Measurements from ENCODE around the gene KBTBD4.

- TF ChIP-seq, protein P1, sequence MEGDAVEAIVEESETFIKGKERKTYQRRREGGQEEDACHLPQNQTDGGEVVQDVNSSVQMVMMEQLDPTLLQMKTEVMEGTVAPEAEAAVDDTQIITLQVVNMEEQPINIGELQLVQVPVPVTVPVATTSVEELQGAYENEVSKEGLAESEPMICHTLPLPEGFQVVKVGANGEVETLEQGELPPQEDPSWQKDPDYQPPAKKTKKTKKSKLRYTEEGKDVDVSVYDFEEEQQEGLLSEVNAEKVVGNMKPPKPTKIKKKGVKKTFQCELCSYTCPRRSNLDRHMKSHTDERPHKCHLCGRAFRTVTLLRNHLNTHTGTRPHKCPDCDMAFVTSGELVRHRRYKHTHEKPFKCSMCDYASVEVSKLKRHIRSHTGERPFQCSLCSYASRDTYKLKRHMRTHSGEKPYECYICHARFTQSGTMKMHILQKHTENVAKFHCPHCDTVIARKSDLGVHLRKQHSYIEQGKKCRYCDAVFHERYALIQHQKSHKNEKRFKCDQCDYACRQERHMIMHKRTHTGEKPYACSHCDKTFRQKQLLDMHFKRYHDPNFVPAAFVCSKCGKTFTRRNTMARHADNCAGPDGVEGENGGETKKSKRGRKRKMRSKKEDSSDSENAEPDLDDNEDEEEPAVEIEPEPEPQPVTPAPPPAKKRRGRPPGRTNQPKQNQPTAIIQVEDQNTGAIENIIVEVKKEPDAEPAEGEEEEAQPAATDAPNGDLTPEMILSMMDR (IDR thresholded peaks at IDR 0.05 in 4 of 5, conservative IDR thresholded peaks at IDR 0.05 in 1 of 5), result no peak
- TF ChIP-seq POLR2A (IDR thresholded peaks at IDR 0.05), result no peak
These were observed 46.1 kb downstream of the KBTBD4 start for GRCh38 chr11:47532597-47533213.
